Activated naive CD8-positive, alpha-beta T cell treated with anti-CD3 and anti-CD28 coated beads, Interleukin-2, amount 50 U/mL, for 16 hours (primary cell): Measurements from ENCODE around the gene AHNAK.
"Not testable (repeated sequence)": the region's sequence is repeated elsewhere in the genome, so short reads cannot be mapped to it uniquely, and the experiment has no call there.

ENCODE experiments used
- DNase-seq: peaks from one replicate; pipeline ENCODE4 v3.0.0-alpha.2; 2020; ENCODE audit warnings: low read depth, low spot score

AHNAK gene

GRCh38 chr11:62386083-62386482 lies 160.5 kb downstream of the AHNAK start:
- DNase-seq = not testable (repeated sequence)

GRCh38 chr11:62383822-62384221 lies 162.8 kb downstream of the AHNAK start:
- no peak for DNase-seq
